ENCODE measurements around the gene COL24A1. TPM values are rescaled to one million over a fixed set of nuclear protein-coding genes. Genes with fewer than 3 reads are reported as not detected.

Gene COL24A1
- total and polyA plus RNA-seq, 2 donors (not counting 1 experiment from before 2014, with no cell fraction given), result not detected

GRCh38 chr1:86061551-86061990, 95.0 kb downstream of the COL24A1 start:
- DNase-seq, result no peak
- Mint-ChIP-seq H3K4me3 (no peak overlapping the region), H3K9me3 (ENCODE audit: insufficient read depth) (no peaks in the 10 kb centered on the region), H3K4me1 (no peaks in the 10 kb centered on the region), H3K27me3 (no peaks in the 10 kb centered on the region), H3K27ac (no peak overlapping the region)
- CTCF ChIA-PET, result no interaction called here
- WGBS (ENCODE audit: insufficient coverage), result no CpG with 5 or more reads among the region's 2 CpGs
- TF ChIP-seq, protein P1, sequence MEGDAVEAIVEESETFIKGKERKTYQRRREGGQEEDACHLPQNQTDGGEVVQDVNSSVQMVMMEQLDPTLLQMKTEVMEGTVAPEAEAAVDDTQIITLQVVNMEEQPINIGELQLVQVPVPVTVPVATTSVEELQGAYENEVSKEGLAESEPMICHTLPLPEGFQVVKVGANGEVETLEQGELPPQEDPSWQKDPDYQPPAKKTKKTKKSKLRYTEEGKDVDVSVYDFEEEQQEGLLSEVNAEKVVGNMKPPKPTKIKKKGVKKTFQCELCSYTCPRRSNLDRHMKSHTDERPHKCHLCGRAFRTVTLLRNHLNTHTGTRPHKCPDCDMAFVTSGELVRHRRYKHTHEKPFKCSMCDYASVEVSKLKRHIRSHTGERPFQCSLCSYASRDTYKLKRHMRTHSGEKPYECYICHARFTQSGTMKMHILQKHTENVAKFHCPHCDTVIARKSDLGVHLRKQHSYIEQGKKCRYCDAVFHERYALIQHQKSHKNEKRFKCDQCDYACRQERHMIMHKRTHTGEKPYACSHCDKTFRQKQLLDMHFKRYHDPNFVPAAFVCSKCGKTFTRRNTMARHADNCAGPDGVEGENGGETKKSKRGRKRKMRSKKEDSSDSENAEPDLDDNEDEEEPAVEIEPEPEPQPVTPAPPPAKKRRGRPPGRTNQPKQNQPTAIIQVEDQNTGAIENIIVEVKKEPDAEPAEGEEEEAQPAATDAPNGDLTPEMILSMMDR (IDR thresholded peaks at IDR 0.05), result no peak
- TF ChIP-seq EZH2 (IDR thresholded peaks at IDR 0.05; ENCODE audit: borderline replicate concordance, insufficient read depth, low read depth, low read length, poor library complexity, severe bottlenecking), result no peak
- Histone ChIP-seq H3K36me3 (replicated peaks in 1 of 2; ENCODE audit: control extremely low read depth in 1 of 2, control insufficient read depth in 1 of 2, extremely low read depth in 1 of 2, insufficient read depth in 2 of 2, low read length in 1 of 2) (no peaks in the 10 kb centered on the region), H3K27ac (ENCODE audit: low read length in 2 of 2) (no peak overlapping the region), H2AFZ (ENCODE audit: insufficient read depth, low read depth, low read length, poor library complexity, severe bottlenecking) (no peak overlapping the region), H3K79me2 (ENCODE audit: control insufficient read depth, insufficient read depth, low read length) (no peaks in the 10 kb centered on the region), H4K20me1 (ENCODE audit: control insufficient read depth, insufficient read depth, low read length, poor library complexity, severe bottlenecking) (no peaks in the 10 kb centered on the region), H3K9ac (ENCODE audit: low read length) (no peak overlapping the region), H3K27me3 (replicated peaks in 1 of 4; ENCODE audit: control extremely low read depth in 1 of 4, control insufficient read depth in 3 of 4, insufficient read depth in 4 of 4, low read length in 3 of 4) (no peaks in the 10 kb centered on the region), H3K4me1 (ENCODE audit: control insufficient read depth in 2 of 2, insufficient read depth in 2 of 2, low read length in 2 of 2) (no peaks in the 10 kb centered on the region), H3K4me2 (replicated peaks; ENCODE audit: low read depth, low read length, poor library complexity, severe bottlenecking) (no peak overlapping the region), H3K9me3 (ENCODE audit: control extremely low read depth in 1 of 3, control insufficient read depth in 2 of 3, insufficient read depth in 1 of 3, low read length in 2 of 3) (no peaks in the 10 kb centered on the region), H3K4me3 (ENCODE audit: control extremely low read depth in 1 of 5, extremely low read depth in 1 of 5, insufficient read depth in 1 of 5, low read depth in 2 of 5, low read length in 4 of 5) (no peak overlapping the region)
- POLR2A ChIA-PET, result no interaction called here
- intact Hi-C loops (cut with micrococcal nuclease), result no loop called here
- ATAC-seq (ENCODE audit: low read depth), result no peak

- POLR2A ChIA-PET, result no interaction called here
- H3K27me3 Mint-ChIP-seq, result no peaks in the 10 kb centered on the region
- DNase-seq, result no peak
Observed at GRCh38 chr1:86054396-86054795, 102.2 kb downstream of the COL24A1 start.

More at GRCh38 chr1:86054396-86054795, 102.2 kb downstream of the COL24A1 start:
- no peak overlapping the region for H2AFZ ChIP-seq (ENCODE audit: insufficient read depth, low read depth, low read length, poor library complexity, severe bottlenecking)
- no peak for TF ChIP-seq EZH2 (IDR thresholded peaks at IDR 0.05; ENCODE audit: borderline replicate concordance, insufficient read depth, low read depth, low read length, poor library complexity, severe bottlenecking)
- TF ChIP-seq, protein P1 (IDR thresholded peaks at IDR 0.05), result no peak
- no peaks in the 10 kb centered on the region for H4K20me1 ChIP-seq (ENCODE audit: control insufficient read depth, insufficient read depth, low read length, poor library complexity, severe bottlenecking)
- H3K9me3 ChIP-seq (ENCODE audit: control extremely low read depth in 1 of 3, control insufficient read depth in 2 of 3, insufficient read depth in 1 of 3, low read length in 2 of 3), result no peaks in the 10 kb centered on the region
- CTCF ChIA-PET, result no interaction called here
- no CpG with 5 or more reads among the region's 2 CpGs for WGBS (ENCODE audit: insufficient coverage)
- intact Hi-C loops (cut with micrococcal nuclease), result no loop called here
- no peak overlapping the region for H3K4me3 ChIP-seq (ENCODE audit: control extremely low read depth in 1 of 5, extremely low read depth in 1 of 5, insufficient read depth in 1 of 5, low read depth in 2 of 5, low read length in 4 of 5)
- no peaks in the 10 kb centered on the region for H3K9me3 Mint-ChIP-seq (ENCODE audit: insufficient read depth)
- no peak overlapping the region for H3K4me3 Mint-ChIP-seq
- H3K27ac Mint-ChIP-seq, result no peak overlapping the region
- H3K4me2 ChIP-seq (replicated peaks; ENCODE audit: low read depth, low read length, poor library complexity, severe bottlenecking), result no peak overlapping the region
- H3K27ac ChIP-seq (ENCODE audit: low read length in 2 of 2), result no peak overlapping the region
- H3K79me2 ChIP-seq (ENCODE audit: control insufficient read depth, insufficient read depth, low read length), result no peaks in the 10 kb centered on the region
- H3K4me1 ChIP-seq (ENCODE audit: control insufficient read depth in 2 of 2, insufficient read depth in 2 of 2, low read length in 2 of 2), result no peaks in the 10 kb centered on the region
- no peak overlapping the region for H3K9ac ChIP-seq (ENCODE audit: low read length)
- ATAC-seq (ENCODE audit: low read depth), result no peak
- H3K27me3 ChIP-seq (replicated peaks in 1 of 4; ENCODE audit: control extremely low read depth in 1 of 4, control insufficient read depth in 3 of 4, insufficient read depth in 4 of 4, low read length in 3 of 4), result no peaks in the 10 kb centered on the region
- no peaks in the 10 kb centered on the region for H3K36me3 ChIP-seq (replicated peaks in 1 of 2; ENCODE audit: control extremely low read depth in 1 of 2, control insufficient read depth in 1 of 2, extremely low read depth in 1 of 2, insufficient read depth in 2 of 2, low read length in 1 of 2)
- no peaks in the 10 kb centered on the region for H3K4me1 Mint-ChIP-seq
